ENCODE data around the gene WWOX.

WWOX gene

GRCh38 chr16:78640886-78641285 lies 541.4 kb downstream of the WWOX start:
- DNase-seq (ENCODE audit: low read depth in 2 of 2, low spot score in 1 of 2) = no peak

GRCh38 chr16:78641433-78641832 lies 542.0 kb downstream of the WWOX start:
- DNase-seq (ENCODE audit: low read depth in 2 of 2, low spot score in 1 of 2) = no peak

- DNase-seq (ENCODE audit: low read depth in 2 of 2, low spot score in 1 of 2) = no peak
Measured at GRCh38 chr16:78642621-78643285, 543.3 kb downstream of the WWOX start.

- no peak for DNase-seq (ENCODE audit: low read depth in 2 of 2, low spot score in 1 of 2)
Measured at GRCh38 chr16:78645657-78646056, 546.2 kb downstream of the WWOX start.

- DNase-seq (ENCODE audit: low read depth in 2 of 2, low spot score in 1 of 2) = no peak
Measured at GRCh38 chr16:78647019-78647418, 547.6 kb downstream of the WWOX start.

- no peak for DNase-seq (ENCODE audit: low read depth in 2 of 2, low spot score in 1 of 2)
Measured at GRCh38 chr16:78647491-78647890, 548.0 kb downstream of the WWOX start.

- DNase-seq (ENCODE audit: low read depth in 2 of 2, low spot score in 1 of 2) = no peak
Measured at GRCh38 chr16:78648517-78648916, 549.1 kb downstream of the WWOX start.

GRCh38 chr16:78650339-78651074 lies 551.1 kb downstream of the WWOX start:
- no peak for DNase-seq (ENCODE audit: low read depth in 2 of 2, low spot score in 1 of 2)

GRCh38 chr16:78654929-78655328 lies 555.5 kb downstream of the WWOX start:
- no peak for DNase-seq (ENCODE audit: low read depth in 2 of 2, low spot score in 1 of 2)

GRCh38 chr16:78655331-78656113 lies 556.1 kb downstream of the WWOX start:
- no peak for DNase-seq (ENCODE audit: low read depth in 2 of 2, low spot score in 1 of 2)

- no peak for DNase-seq (ENCODE audit: low read depth in 2 of 2, low spot score in 1 of 2)
Measured at GRCh38 chr16:78656887-78657286, 557.4 kb downstream of the WWOX start.

GRCh38 chr16:78659216-78659615 lies 559.8 kb downstream of the WWOX start:
- DNase-seq (ENCODE audit: low read depth in 2 of 2, low spot score in 1 of 2) = no peak

GRCh38 chr16:78659668-78660217 lies 560.3 kb downstream of the WWOX start:
- no peak for DNase-seq (ENCODE audit: low read depth in 2 of 2, low spot score in 1 of 2)

GRCh38 chr16:78660795-78661194 lies 561.3 kb downstream of the WWOX start:
- no peak for DNase-seq (ENCODE audit: low read depth in 2 of 2, low spot score in 1 of 2)

- DNase-seq (ENCODE audit: low read depth in 2 of 2, low spot score in 1 of 2) = no peak
Measured at GRCh38 chr16:78663690-78664089, 564.2 kb downstream of the WWOX start.

- DNase-seq (ENCODE audit: low read depth in 2 of 2, low spot score in 1 of 2) = no peak
Measured at GRCh38 chr16:78664811-78665772, 565.6 kb downstream of the WWOX start.

GRCh38 chr16:78666318-78666717 lies 566.9 kb downstream of the WWOX start:
- no peak for DNase-seq (ENCODE audit: low read depth in 2 of 2, low spot score in 1 of 2)

- no peak for DNase-seq (ENCODE audit: low read depth in 2 of 2, low spot score in 1 of 2)
Measured at GRCh38 chr16:78667675-78668074, 568.2 kb downstream of the WWOX start.

GRCh38 chr16:78668393-78668792 lies 568.9 kb downstream of the WWOX start:
- no peak for DNase-seq (ENCODE audit: low read depth in 2 of 2, low spot score in 1 of 2)

GRCh38 chr16:78669994-78670393 lies 570.5 kb downstream of the WWOX start:
- DNase-seq (ENCODE audit: low read depth in 2 of 2, low spot score in 1 of 2) = no peak
